Purkinje cell (primary cell): ENCODE measurements around the gene PAF1. TPM values are rescaled to one million over a fixed set of nuclear protein-coding genes. Genes with fewer than 3 reads are reported as not detected.

ENCODE experiments used
- polyA plus RNA-seq: library from polyadenylated mRNA; unstranded; fragments of >200 nt; fragmentation: Nextera tagmentation; gene quantifications from 2 replicates; pipeline ENCODE4 v1.2.1, GENCODE V29; 2014

The PAF1 gene
- polyA plus RNA-seq = 4.5 and 13.7 TPM in 2 replicates

GRCh38 chr19:39390751-39391437 lies at the start of gene PAF1, which contains the start of gene MED29:
TSS of gene PAF1 (minus strand) at chr19:39391106. CDS start at chr19:39390864, 242 bp downstream.
TSS of gene MED29 (plus strand) at chr19:39391378. CDS start at chr19:39391423, 45 bp downstream.

DNA sequence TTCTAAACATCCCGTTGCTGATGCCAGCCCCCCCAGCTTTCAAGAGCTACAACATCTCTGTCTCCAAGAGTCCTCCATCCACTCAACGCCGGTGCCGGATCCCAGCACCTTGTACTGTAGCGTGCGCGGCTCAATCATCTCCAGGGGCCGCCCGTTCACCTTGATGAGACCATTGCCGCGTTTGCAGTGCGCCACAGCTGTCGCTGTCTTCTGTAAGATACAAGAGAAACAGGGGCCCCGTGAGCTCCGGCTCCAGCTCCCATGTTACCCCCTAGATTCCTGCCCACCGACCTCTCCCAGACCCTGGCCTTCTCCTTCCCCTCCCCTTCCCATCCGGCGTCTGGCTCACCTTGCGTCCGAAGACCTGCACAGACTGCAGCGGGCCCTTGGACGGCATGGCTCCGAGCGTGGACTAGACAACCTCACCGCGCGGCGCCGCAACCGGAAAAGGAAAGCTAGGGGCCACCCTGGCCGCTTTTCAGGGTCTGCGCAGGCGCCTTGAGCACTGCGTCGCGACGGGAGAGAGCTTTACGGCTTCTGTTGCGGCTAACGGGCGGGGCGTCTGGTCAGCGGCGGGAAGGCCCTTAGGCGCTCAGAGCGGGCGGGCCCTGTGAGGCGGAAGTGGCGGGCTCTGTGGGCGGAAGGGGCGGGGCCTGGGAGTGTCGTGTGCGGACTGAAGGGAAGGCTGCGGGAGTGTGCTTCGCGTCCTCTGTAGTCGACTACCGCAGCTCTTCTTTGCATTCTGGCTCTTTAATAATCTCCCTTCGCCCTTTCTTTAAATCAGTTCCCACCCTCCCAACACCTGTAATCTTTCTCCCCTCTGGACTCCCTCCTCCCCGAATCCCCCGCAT lies 44.8 kb upstream of the PAF1 start, which contains the start of gene RPS16:
TSS of gene RPS16 (minus strand) at position 451 of the 851 bp plus-strand sequence. CDS start at position 397, 54 bp downstream.

GRCh38 chr19:39412100-39412866 lies 21.4 kb upstream of the PAF1 start, which contains the start of gene PLEKHG2:
TSS of gene PLEKHG2 (plus strand) at chr19:39412669. CDS start at chr19:39414087, 1,418 bp downstream.

GRCh38 chr19:39406656-39407409 lies 15.9 kb upstream of the PAF1 start, which contains the start of gene ZFP36:
TSS of gene ZFP36 (plus strand) at chr19:39406847. CDS start at chr19:39406905, 58 bp downstream.

DNA sequence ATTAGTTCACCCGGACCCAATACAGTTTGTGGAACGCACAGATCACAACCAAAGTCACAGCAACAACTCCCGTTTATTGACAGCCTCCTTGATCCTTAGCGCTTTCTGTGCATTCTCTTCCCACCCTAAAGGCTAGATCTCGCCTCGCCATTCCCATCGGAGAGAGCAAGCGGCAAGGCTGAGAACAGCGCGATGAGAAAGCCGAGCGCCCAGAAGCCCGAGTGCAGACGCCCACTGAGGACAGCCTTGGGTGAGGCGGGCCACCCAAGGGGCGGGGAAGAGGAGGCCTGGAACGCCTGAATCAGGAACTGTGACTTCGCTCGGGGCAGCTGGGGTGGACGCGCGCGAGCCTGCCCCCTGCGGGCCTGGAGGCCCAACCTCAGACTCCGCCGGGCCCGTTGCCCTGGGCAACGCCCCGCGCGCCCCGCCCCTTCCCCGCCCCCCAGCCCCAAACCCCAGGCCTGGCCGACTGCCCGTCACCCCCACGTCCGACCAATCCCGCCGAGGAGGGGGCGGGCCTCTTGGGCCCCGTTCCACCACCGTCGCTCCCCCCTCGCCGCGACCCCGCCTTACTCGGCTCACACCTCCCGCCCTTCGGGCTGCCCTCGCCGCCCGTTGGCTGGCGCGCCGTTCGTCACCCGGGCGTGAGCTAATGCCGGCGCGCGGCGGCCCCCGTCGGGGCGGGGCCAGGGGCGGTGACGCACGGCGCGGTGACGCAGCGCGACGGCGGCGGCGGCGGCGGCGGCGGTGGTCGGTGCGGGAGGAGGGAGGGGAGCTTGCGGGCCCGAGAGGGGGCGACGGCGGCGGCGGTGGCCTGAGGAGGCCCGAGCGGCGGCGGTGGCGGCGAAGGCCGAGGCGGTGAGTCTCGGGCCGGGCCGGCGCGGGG lies 48.9 kb downstream of the PAF1 start, which contains the start of gene SAMD4B:
TSS of gene SAMD4B (plus strand) at position 703 of the 886 bp plus-strand sequence. CDS start 14,473 bp downstream, outside the sequence.

Other genes with a start within 250 kb of the PAF1 start
- gene NCCRP1, start 194.1 kb downstream of the PAF1 start, polyA plus RNA-seq = 0.20 TPM in 1 of 2 replicates, not detected in the other
- not detected in 2 replicates for gene SYCN, start 186.8 kb downstream of the PAF1 start, polyA plus RNA-seq
- 0.81 TPM in 1 of 2 replicates, not detected in the other for gene IFNL3, start 146.1 kb downstream of the PAF1 start, polyA plus RNA-seq
- gene IFNL4, start 142.2 kb downstream of the PAF1 start, polyA plus RNA-seq = not detected in 2 replicates
- not detected in 2 replicates for gene IFNL2, start 122.7 kb downstream of the PAF1 start, polyA plus RNA-seq
- gene IFNL1, start 94.7 kb downstream of the PAF1 start, polyA plus RNA-seq = not detected in 2 replicates
- 1.6 and 2.0 TPM in 2 replicates for gene LRFN1, start 70.2 kb downstream of the PAF1 start, polyA plus RNA-seq
- 17.9 and 20.4 TPM in 2 replicates for gene GMFG, start 55.1 kb downstream of the PAF1 start, polyA plus RNA-seq
- 3.5 and 3.9 TPM in 2 replicates for gene SAMD4B, start 48.7 kb downstream of the PAF1 start, polyA plus RNA-seq
- gene MED29, start 272 bp upstream of the PAF1 start, polyA plus RNA-seq = 8.5 and 17.3 TPM in 2 replicates
- gene ZFP36, start 15.7 kb upstream of the PAF1 start, polyA plus RNA-seq = 0.92 and 2.1 TPM in 2 replicates
- gene PLEKHG2, start 21.6 kb upstream of the PAF1 start, polyA plus RNA-seq = not detected in 2 replicates
- 356 and 405 TPM in 2 replicates for gene RPS16, start 44.8 kb upstream of the PAF1 start, polyA plus RNA-seq
- 60.5 and 76.2 TPM in 2 replicates for gene SUPT5H, start 54.5 kb upstream of the PAF1 start, polyA plus RNA-seq
- gene TIMM50, start 89.7 kb upstream of the PAF1 start, polyA plus RNA-seq = 62.3 and 76.3 TPM in 2 replicates
- 2.1 and 4.1 TPM in 2 replicates for gene DLL3, start 107.8 kb upstream of the PAF1 start, polyA plus RNA-seq
- gene SELENOV, start 124.0 kb upstream of the PAF1 start, polyA plus RNA-seq = not detected in 2 replicates
- gene EID2B, start 141.7 kb upstream of the PAF1 start, polyA plus RNA-seq = 6.9 and 17.5 TPM in 2 replicates
- 20.5 and 35.6 TPM in 2 replicates for gene EID2, start 149.1 kb upstream of the PAF1 start, polyA plus RNA-seq
- gene LGALS13, start 211.4 kb upstream of the PAF1 start, polyA plus RNA-seq = 1.0 and 5.9 TPM in 2 replicates